IPS-18a (cell line): ENCODE data around the gene TSC22D4.

Experiments
- H3K27ac ChIP-seq: one replicate; pipeline ENCODE4 v1.5.1; 2013; ENCODE audit warnings: low read length
- H3K27me3 ChIP-seq: one replicate; pipeline ENCODE4 v1.6.1; 2013; ENCODE audit warnings: mild to moderate bottlenecking, low read length; ENCODE audit not compliant: control insufficient read depth, insufficient read depth
- H3K36me3 ChIP-seq: one replicate; pipeline ENCODE4 v1.6.1; 2013; ENCODE audit warnings: low read depth, low read length; ENCODE audit not compliant: control insufficient read depth
- H3K4me1 ChIP-seq: one replicate; pipeline ENCODE4 v1.6.1; 2013; ENCODE audit warnings: low read depth, low read length; ENCODE audit not compliant: control insufficient read depth
- H3K4me3 ChIP-seq: one replicate; pipeline ENCODE4 v1.5.1; 2013; ENCODE audit warnings: low read length
- H3K9ac ChIP-seq: one replicate; pipeline ENCODE4 v1.6.1; 2013; ENCODE audit warnings: mild to moderate bottlenecking, low read length, moderate library complexity
- H3K9me3 ChIP-seq: one replicate; pipeline ENCODE4 v1.6.1; 2013; ENCODE audit warnings: low read depth, low read length; ENCODE audit not compliant: control insufficient read depth

TSC22D4 gene

DNA sequence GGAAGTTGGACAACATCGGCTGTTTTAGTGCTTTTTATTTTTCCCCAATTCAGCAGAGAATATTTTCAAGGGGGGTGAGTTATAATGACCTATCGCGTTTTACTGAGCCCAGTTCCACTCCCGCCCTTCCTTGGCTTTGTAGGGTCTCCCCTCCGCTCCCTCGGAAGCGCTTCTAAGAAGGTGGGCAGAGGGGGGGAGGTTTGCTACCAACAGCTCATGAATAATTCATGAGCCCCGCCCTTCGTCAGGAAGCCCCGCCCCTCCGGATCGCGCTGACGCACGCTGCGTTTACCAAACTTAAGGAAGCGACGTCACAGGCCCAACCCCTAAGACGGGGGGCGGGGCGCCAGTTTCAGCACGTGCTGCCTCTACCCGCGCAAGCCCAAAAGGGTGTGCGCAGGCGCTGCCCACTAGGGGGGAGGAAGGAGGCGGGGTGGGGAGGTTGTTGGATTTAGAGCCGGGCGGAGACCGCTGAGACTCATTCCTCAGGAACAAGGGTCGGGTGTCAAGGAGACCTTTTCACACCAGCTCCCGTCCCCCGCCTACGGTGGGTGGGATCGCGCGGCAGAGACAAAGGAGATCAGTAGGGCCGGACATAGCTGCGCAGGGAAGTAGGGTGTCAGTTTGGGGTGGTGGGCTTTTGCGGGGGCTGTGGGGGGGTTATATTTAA lies 49.9 kb downstream of the TSC22D4 start:
- peaks cover 4% of the 10 kb centered on the region for H3K4me1 ChIP-seq
- peak overlapping the region; percentile 98 for H3K9ac ChIP-seq
- peaks cover 10% of the 10 kb centered on the region for H3K27me3 ChIP-seq
- H3K27ac ChIP-seq = peak overlapping the region; percentile 97
- H3K9me3 ChIP-seq = no peaks in the 10 kb centered on the region
- peaks cover 27% of the 10 kb centered on the region for H3K36me3 ChIP-seq
- peak overlapping the region; percentile 96 for H3K4me3 ChIP-seq

DNA sequence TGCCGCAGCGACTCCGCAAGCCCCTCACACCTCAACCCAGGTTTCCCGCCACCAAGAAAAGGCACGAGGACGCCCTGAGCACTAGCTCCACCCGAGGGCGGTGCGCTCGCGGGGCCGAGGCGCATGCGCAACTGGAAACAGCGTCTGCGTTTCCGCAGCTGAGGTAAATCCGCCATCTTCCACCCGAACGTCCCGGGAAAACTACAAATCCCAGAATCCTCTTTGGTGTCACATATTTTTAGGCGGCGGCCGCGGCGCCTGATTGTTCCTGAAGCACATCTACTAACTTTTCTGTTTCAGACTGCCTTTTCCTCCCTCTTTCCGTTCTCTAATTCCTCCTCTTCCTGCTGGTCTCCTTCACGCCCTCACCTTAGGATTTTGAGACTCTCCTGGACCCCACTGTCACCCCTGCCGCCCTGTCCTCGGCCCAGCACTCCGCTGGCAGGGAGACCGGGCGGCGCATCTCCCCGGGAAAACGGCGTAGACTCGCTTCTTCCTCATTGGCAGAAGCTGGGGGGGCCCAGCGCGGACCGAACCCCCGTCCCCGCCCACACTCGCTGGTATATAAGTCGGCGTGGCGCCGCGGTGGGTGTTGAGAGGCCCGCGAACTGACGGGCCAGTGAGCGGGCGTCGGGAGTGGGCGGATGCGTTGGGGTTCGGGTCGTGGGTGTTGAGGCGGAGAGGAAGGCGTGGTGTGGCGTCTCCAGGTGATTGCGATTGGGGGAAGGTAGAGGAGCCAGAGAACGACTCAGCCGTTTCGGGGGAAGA lies 50.6 kb downstream of the TSC22D4 start, which contains the start of gene ZCWPW1:
TSS of gene ZCWPW1 (minus strand) at position 505 of the 768 bp plus-strand sequence. CDS start 8,054 bp downstream, outside the sequence.
- Histone ChIP-seq H3K36me3 (peaks cover 19% of the 10 kb centered on the region), H3K9ac (peak within 1 kb of the TSS; percentile 98), H3K9me3 (no peaks in the 10 kb centered on the region), H3K4me1 (peaks cover 4% of the 10 kb centered on the region), H3K4me3 (peak within 1 kb of the TSS; percentile 96), H3K27me3 (peaks cover 10% of the 10 kb centered on the region), H3K27ac (peak within 1 kb of the TSS; percentile 97)

DNA sequence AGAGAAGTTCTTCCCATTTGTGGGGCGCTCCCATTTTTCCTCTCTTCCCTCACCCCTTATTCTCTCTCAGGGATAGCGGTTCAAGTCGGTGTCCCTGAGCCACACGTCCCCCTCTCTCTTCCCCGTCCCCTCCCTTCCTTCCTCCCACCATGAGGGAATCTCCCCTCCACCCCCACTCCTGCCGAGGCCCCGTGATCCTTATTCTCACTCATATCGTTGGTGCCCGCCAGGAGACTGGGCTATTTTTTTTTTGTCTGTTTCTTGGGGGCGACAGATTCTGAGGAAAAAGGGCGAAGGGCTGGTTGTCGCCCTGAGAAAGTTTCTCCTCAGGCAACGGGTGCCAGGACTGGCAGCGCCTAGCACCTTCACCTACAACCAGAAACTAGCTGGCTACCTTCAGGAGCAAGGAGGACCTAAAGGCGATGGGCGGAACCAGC lies 51.2 kb downstream of the TSC22D4 start:
- Histone ChIP-seq H3K36me3 (peaks cover 13% of the 10 kb centered on the region), H3K27me3 (peaks cover 10% of the 10 kb centered on the region), H3K27ac (no peak overlapping the region), H3K4me1 (peaks cover 4% of the 10 kb centered on the region), H3K9me3 (no peaks in the 10 kb centered on the region), H3K4me3 (peak overlapping the region; percentile 96), H3K9ac (no peak overlapping the region)

DNA sequence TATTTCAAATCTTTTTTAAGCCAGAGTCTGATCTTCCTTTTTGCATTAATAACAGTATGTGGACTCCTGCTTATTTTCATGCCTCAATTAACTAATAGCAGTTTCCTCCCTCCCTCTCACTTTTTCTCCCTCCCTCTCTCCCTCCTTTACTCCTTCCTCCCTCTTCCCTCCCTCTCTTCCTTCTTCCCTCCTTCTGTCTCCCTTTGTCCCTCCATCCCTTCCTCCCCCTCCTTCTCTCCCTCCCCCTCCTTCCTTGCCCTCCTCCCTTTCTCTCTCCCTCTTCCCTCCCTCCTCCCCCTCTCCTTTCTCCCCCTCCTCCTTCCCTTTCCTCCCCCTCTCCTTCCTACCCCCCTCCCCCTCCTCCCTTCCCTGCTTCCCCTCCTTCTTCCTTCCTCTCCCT lies 52.5 kb downstream of the TSC22D4 start:
- H3K27ac ChIP-seq = no peak overlapping the region
- no peak overlapping the region for H3K4me3 ChIP-seq
- peaks cover 10% of the 10 kb centered on the region for H3K27me3 ChIP-seq
- H3K4me1 ChIP-seq = peaks cover 4% of the 10 kb centered on the region
- H3K9me3 ChIP-seq = no peaks in the 10 kb centered on the region
- no peak overlapping the region for H3K9ac ChIP-seq
- H3K36me3 ChIP-seq = peaks cover 4% of the 10 kb centered on the region

DNA sequence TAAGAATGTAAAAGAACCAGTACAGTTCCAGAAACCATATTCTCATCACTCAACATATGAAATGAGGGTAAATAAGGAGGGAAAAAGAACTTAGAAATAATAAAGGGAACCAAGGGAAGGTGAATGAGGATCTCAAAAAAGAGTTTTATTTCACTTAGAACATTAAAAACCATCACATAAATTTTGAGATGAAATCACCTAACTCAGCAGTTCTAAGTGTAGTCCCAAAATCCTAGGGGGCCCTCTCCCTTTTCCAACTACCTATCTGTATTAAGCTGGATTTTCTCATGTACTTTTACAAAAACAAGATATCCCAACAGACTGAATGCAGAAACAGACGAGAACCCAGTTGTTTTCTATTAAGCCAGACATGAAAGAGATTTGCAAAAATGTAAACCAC lies 53.7 kb downstream of the TSC22D4 start:
- Histone ChIP-seq H3K9ac (no peak overlapping the region), H3K27ac (no peak overlapping the region), H3K9me3 (no peaks in the 10 kb centered on the region), H3K36me3 (no peaks in the 10 kb centered on the region), H3K4me1 (no peaks in the 10 kb centered on the region), H3K27me3 (peaks cover 10% of the 10 kb centered on the region), H3K4me3 (no peak overlapping the region)

DNA sequence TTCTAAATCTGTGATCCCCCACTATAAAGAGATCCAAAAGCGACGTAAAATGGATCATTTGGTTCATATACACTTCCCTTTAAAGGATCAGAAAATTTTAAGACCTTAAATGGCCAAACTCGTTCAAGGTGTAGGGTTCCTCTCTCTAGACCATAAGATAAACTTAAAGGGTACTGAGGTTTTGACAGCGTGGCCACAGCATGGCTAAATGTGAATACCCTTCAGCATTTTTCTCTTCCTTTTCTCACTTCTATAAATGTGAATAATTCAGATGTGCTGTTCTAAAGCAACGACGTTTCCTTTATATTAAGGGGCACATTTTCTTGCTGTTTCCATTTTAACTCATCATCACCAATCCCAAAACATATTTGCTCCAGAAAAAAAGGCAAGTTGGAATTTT lies 55.7 kb downstream of the TSC22D4 start:
- Histone ChIP-seq H3K4me1 (no peaks in the 10 kb centered on the region), H3K36me3 (no peaks in the 10 kb centered on the region), H3K27me3 (peaks cover 10% of the 10 kb centered on the region), H3K4me3 (no peak overlapping the region), H3K9me3 (no peaks in the 10 kb centered on the region), H3K9ac (no peak overlapping the region), H3K27ac (no peak overlapping the region)

DNA sequence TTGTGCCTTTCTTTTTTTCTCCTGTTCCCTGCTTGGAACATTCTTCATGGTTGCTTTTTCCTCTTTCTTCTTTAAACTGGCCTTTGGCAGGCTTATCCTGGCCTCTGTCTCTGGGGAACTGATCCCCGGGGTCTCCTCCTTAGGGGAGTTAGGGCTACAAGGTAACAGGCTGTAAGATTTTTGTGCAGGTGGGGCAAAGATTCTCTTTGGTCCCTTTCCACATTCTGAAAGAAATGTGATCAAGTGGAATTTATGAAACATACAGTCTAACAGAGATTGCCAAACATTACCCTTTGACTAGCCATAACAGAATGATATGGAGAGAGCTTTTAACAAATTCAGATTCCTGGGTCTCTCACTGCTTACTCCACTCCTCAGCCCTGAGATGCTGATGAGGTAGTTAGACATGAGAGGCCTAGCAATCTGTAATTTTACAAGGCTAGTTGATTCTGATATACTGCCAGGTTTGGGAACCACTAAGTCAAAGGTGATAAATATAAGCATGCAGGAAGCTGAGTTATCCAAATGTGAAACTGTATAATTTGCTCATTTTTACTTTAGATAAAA lies 59.3 kb downstream of the TSC22D4 start:
- H3K4me3 ChIP-seq = no peak overlapping the region
- H3K36me3 ChIP-seq = no peaks in the 10 kb centered on the region
- no peak overlapping the region for H3K27ac ChIP-seq
- no peaks in the 10 kb centered on the region for H3K9me3 ChIP-seq
- H3K27me3 ChIP-seq = no peaks in the 10 kb centered on the region
- no peaks in the 10 kb centered on the region for H3K4me1 ChIP-seq
- H3K9ac ChIP-seq = no peak overlapping the region

DNA sequence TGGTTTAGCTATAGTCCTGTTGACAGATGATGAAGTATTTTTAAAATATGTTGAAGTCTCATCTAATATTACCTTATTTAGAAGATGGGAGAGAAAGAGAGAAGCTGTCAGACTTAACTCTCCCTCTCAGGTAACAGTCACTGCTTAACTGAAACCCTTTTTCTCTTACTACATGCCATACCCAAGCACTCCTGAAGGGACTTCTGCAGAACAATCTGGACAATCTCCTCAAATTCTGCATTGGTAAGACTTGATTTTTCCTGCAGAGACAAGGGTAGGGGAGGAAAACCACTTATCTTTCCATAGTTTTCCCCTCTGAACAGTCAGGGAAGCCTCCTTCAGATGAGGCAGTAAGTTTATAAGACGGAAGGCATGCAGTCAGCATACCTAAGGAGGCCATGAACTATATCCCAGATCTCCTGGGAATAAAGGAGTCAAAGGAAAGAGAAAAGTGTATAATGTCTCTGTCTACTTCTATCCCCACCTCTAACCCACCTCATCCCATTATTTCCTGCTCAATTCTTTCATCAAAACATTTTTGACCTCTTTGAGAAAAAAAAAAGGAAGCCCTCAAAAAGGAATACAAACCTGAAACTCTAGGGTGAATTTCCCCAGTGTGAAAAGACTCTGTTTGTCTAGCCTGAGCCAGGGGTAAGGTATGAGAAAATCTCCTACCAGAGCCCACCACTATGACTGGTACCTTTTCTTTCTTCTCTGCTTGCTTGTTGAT lies 59.9 kb downstream of the TSC22D4 start:
- H3K36me3 ChIP-seq = no peaks in the 10 kb centered on the region
- H3K4me1 ChIP-seq = no peaks in the 10 kb centered on the region
- H3K9me3 ChIP-seq = no peaks in the 10 kb centered on the region
- H3K9ac ChIP-seq = no peak overlapping the region
- no peak overlapping the region for H3K27ac ChIP-seq
- no peak overlapping the region for H3K4me3 ChIP-seq
- no peaks in the 10 kb centered on the region for H3K27me3 ChIP-seq
